WTC11 (cell line): ENCODE measurements around the gene ARIH1.
"Not testable (repeated sequence)": the region's sequence is repeated elsewhere in the genome, so short reads cannot be mapped to it uniquely, and the experiment has no call there.

ENCODE experiments used
- CBFB ChIP-seq: sonication (generic); formaldehyde crosslinking; IDR thresholded peaks from 2 replicates; pipeline ENCODE4 v1.8.1; 2022; ENCODE audit warnings: mild to moderate bottlenecking, low read depth, missing genetic modification reagents
- ETV6 ChIP-seq: sonication (generic); formaldehyde crosslinking; IDR thresholded peaks from 2 replicates; pipeline ENCODE4 v1.8.1; 2022; ENCODE audit warnings: mild to moderate bottlenecking, missing genetic modification reagents
- IRF2 ChIP-seq: sonication (generic); formaldehyde crosslinking; IDR thresholded peaks from 2 replicates; pipeline ENCODE4 v1.8.0; 2022; ENCODE audit warnings: low read depth, missing genetic modification reagents, borderline replicate concordance
- JUN ChIP-seq: sonication (generic); formaldehyde crosslinking; IDR thresholded peaks from 2 replicates; pipeline ENCODE4 v1.8.0; 2023; ENCODE audit warnings: mild to moderate bottlenecking, missing genetic modification reagents
- NFATC4 ChIP-seq: fragments of 250-450 bp; sonication (Bioruptor Pico); IDR thresholded peaks from 2 replicates; pipeline ENCODE4 v1.9.0; 2021; ENCODE audit warnings: mild to moderate bottlenecking
- NR3C1 ChIP-seq: sonication (generic); formaldehyde crosslinking; conservative IDR thresholded peaks from 2 replicates; pipeline ENCODE4 v1.8.1; 2023; ENCODE audit warnings: low read depth, mild to moderate bottlenecking, missing genetic modification reagents
- SMAD4 ChIP-seq: sonication (generic); formaldehyde crosslinking; IDR thresholded peaks from 2 replicates; pipeline ENCODE4 v1.8.0; 2022; ENCODE audit warnings: mild to moderate bottlenecking, missing genetic modification reagents
- TP53 ChIP-seq: sonication (generic); formaldehyde crosslinking; IDR thresholded peaks from 2 replicates; pipeline ENCODE4 v1.8.1; 2023; ENCODE audit warnings: mild to moderate bottlenecking, missing genetic modification reagents
- TF ChIP-seq, protein P1 (sequence below): sonication (generic); formaldehyde crosslinking; IDR thresholded peaks from 2 replicates; pipeline ENCODE4 v1.8.0; 2022; ENCODE audit warnings: mild to moderate bottlenecking, missing genetic modification reagents
- TF ChIP-seq, protein P2 (sequence below): fragments of 200-600 bp; IDR thresholded peaks from 2 replicates; pipeline ENCODE4 v1.8.0; 2022; ENCODE audit warnings: antibody characterized with exemption
- TF ChIP-seq, protein P3 (sequence below): sonication (generic); formaldehyde crosslinking; IDR thresholded peaks from 2 replicates; pipeline ENCODE4 v1.8.0; 2023; ENCODE audit warnings: missing genetic modification reagents, mild to moderate bottlenecking, borderline replicate concordance
- TF ChIP-seq, protein P4 (sequence below): sonication (generic); formaldehyde crosslinking; IDR thresholded peaks from 2 replicates; pipeline ENCODE4 v1.8.1; 2023; ENCODE audit warnings: mild to moderate bottlenecking, missing genetic modification reagents, borderline replicate concordance

DNA sequence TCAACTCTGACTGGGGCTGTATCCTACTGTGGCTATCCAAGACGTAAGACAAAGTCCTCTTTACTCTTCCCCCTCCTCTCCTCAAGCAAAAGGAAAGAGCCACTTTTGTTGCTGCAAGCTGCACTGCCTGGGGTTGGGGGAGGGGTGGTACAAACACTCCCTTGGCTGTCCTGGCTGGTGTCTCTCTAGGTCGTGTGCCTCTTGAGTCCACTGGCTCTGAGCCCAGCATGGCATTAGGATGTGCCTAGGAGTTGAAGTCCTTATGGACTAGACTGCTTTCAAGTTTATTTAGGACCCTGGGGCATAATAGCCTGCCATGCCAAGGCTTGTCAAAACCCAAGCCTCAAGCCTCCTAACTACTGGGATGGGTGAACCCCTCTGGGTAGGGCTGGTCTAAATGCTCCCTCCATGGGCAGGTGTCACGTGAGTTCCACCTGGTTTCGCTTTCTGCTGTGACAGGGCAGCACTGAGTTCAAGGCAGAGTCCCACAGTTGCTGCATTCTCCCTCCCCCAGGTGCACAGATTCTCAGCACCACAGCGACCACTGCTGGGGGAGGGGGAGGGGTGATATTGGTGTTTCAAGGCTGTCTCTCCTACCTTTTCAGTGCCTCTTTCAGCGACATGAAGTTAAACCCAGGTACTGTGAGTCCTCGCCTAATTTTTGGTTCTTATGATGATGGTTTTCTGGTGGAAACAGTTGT lies 141.6 kb downstream of the ARIH1 start:
- TF ChIP-seq, protein P1, sequence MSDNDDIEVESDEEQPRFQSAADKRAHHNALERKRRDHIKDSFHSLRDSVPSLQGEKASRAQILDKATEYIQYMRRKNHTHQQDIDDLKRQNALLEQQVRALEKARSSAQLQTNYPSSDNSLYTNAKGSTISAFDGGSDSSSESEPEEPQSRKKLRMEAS, result not testable (repeated sequence)
- TF ChIP-seq NFATC4; ETV6; NR3C1 (CRISPR knock-in tag); TP53 (CRISPR knock-in tag); JUN; CBFB (CRISPR knock-in tag); SMAD4; IRF2 (CRISPR knock-in tag): not testable (repeated sequence)
- TF ChIP-seq, protein P2, sequence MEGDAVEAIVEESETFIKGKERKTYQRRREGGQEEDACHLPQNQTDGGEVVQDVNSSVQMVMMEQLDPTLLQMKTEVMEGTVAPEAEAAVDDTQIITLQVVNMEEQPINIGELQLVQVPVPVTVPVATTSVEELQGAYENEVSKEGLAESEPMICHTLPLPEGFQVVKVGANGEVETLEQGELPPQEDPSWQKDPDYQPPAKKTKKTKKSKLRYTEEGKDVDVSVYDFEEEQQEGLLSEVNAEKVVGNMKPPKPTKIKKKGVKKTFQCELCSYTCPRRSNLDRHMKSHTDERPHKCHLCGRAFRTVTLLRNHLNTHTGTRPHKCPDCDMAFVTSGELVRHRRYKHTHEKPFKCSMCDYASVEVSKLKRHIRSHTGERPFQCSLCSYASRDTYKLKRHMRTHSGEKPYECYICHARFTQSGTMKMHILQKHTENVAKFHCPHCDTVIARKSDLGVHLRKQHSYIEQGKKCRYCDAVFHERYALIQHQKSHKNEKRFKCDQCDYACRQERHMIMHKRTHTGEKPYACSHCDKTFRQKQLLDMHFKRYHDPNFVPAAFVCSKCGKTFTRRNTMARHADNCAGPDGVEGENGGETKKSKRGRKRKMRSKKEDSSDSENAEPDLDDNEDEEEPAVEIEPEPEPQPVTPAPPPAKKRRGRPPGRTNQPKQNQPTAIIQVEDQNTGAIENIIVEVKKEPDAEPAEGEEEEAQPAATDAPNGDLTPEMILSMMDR, result not testable (repeated sequence)
- TF ChIP-seq, protein P3, sequence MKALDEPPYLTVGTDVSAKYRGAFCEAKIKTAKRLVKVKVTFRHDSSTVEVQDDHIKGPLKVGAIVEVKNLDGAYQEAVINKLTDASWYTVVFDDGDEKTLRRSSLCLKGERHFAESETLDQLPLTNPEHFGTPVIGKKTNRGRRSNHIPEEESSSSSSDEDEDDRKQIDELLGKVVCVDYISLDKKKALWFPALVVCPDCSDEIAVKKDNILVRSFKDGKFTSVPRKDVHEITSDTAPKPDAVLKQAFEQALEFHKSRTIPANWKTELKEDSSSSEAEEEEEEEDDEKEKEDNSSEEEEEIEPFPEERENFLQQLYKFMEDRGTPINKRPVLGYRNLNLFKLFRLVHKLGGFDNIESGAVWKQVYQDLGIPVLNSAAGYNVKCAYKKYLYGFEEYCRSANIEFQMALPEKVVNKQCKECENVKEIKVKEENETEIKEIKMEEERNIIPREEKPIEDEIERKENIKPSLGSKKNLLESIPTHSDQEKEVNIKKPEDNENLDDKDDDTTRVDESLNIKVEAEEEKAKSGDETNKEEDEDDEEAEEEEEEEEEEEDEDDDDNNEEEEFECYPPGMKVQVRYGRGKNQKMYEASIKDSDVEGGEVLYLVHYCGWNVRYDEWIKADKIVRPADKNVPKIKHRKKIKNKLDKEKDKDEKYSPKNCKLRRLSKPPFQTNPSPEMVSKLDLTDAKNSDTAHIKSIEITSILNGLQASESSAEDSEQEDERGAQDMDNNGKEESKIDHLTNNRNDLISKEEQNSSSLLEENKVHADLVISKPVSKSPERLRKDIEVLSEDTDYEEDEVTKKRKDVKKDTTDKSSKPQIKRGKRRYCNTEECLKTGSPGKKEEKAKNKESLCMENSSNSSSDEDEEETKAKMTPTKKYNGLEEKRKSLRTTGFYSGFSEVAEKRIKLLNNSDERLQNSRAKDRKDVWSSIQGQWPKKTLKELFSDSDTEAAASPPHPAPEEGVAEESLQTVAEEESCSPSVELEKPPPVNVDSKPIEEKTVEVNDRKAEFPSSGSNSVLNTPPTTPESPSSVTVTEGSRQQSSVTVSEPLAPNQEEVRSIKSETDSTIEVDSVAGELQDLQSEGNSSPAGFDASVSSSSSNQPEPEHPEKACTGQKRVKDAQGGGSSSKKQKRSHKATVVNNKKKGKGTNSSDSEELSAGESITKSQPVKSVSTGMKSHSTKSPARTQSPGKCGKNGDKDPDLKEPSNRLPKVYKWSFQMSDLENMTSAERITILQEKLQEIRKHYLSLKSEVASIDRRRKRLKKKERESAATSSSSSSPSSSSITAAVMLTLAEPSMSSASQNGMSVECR (CRISPR knock-in tag), result not testable (repeated sequence)
- TF ChIP-seq, protein P4, sequence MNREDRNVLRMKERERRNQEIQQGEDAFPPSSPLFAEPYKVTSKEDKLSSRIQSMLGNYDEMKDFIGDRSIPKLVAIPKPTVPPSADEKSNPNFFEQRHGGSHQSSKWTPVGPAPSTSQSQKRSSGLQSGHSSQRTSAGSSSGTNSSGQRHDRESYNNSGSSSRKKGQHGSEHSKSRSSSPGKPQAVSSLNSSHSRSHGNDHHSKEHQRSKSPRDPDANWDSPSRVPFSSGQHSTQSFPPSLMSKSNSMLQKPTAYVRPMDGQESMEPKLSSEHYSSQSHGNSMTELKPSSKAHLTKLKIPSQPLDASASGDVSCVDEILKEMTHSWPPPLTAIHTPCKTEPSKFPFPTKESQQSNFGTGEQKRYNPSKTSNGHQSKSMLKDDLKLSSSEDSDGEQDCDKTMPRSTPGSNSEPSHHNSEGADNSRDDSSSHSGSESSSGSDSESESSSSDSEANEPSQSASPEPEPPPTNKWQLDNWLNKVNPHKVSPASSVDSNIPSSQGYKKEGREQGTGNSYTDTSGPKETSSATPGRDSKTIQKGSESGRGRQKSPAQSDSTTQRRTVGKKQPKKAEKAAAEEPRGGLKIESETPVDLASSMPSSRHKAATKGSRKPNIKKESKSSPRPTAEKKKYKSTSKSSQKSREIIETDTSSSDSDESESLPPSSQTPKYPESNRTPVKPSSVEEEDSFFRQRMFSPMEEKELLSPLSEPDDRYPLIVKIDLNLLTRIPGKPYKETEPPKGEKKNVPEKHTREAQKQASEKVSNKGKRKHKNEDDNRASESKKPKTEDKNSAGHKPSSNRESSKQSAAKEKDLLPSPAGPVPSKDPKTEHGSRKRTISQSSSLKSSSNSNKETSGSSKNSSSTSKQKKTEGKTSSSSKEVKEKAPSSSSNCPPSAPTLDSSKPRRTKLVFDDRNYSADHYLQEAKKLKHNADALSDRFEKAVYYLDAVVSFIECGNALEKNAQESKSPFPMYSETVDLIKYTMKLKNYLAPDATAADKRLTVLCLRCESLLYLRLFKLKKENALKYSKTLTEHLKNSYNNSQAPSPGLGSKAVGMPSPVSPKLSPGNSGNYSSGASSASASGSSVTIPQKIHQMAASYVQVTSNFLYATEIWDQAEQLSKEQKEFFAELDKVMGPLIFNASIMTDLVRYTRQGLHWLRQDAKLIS (CRISPR knock-in tag), result not testable (repeated sequence)
